ENCODE data around the gene CD300H. TPM values are rescaled to one million over a fixed set of nuclear protein-coding genes. Genes with fewer than 3 reads are reported as not detected.
A peak's percentile ranks its signal among the peaks of the same experiment; 100 is the strongest.

CD300H gene
- total RNA-seq, 4 donors from 2014 or later, result not detected

GRCh38 chr17:74549343-74549742 lies 18.0 kb downstream of the CD300H start:
- H3K36me3 ChIP-seq, result no peaks in the 10 kb centered on the region
- TF ChIP-seq POLR2AphosphoS5 (IDR thresholded peaks at IDR 0.05) (no peak), POLR2A (IDR thresholded peaks at IDR 0.05) (no peak), EP300 (IDR thresholded peaks at IDR 0.05) (no peak), CTCF (IDR thresholded peaks at IDR 0.05) (no peak)
- no peak overlapping the region for H3K27ac ChIP-seq
- H3K27me3 ChIP-seq, result peaks cover 15% of the 10 kb centered on the region
- no peak for DNase-seq (ENCODE audit: low spot score in 2 of 2)
- H3K9me3 ChIP-seq, result no peaks in the 10 kb centered on the region
- no peak overlapping the region for H3K4me3 ChIP-seq
- WGBS, result 76% methylated on average over 7 of the region's 7 CpGs
- H3K4me1 ChIP-seq, result no peaks in the 10 kb centered on the region

- WGBS, result 80% methylated on average over 3 of the region's 3 CpGs
- H3K4me3 ChIP-seq, result no peak overlapping the region
- no peak overlapping the region for H3K27ac ChIP-seq
- H3K9me3 ChIP-seq, result no peaks in the 10 kb centered on the region
- no peak for TF ChIP-seq POLR2AphosphoS5 (IDR thresholded peaks at IDR 0.05)
- TF ChIP-seq CTCF (IDR thresholded peaks at IDR 0.05), result no peak
- TF ChIP-seq EP300 (IDR thresholded peaks at IDR 0.05), result no peak
- TF ChIP-seq POLR2A (IDR thresholded peaks at IDR 0.05), result no peak
- H3K4me1 ChIP-seq, result no peaks in the 10 kb centered on the region
- no peaks in the 10 kb centered on the region for H3K36me3 ChIP-seq
- peaks cover 13% of the 10 kb centered on the region for H3K27me3 ChIP-seq
- DNase-seq (ENCODE audit: low spot score in 2 of 2), result no peak
Observed at GRCh38 chr17:74547736-74548135, 19.6 kb downstream of the CD300H start.

GRCh38 chr17:74547264-74547663 lies 20.0 kb downstream of the CD300H start:
- 89% methylated on average over 7 of the region's 7 CpGs for WGBS
- no peak for DNase-seq (ENCODE audit: low spot score in 2 of 2)
- Histone ChIP-seq H3K36me3 (no peaks in the 10 kb centered on the region), H3K9me3 (no peaks in the 10 kb centered on the region), H3K27ac (no peak overlapping the region), H3K27me3 (peaks cover 8% of the 10 kb centered on the region), H3K4me3 (no peak overlapping the region), H3K4me1 (no peaks in the 10 kb centered on the region)
- TF ChIP-seq EP300 (IDR thresholded peaks at IDR 0.05) (no peak), CTCF (IDR thresholded peaks at IDR 0.05) (no peak), POLR2AphosphoS5 (IDR thresholded peaks at IDR 0.05) (no peak), POLR2A (IDR thresholded peaks at IDR 0.05) (no peak)

GRCh38 chr17:74546586-74546985 lies 20.7 kb downstream of the CD300H start:
- no peak for TF ChIP-seq POLR2AphosphoS5 (IDR thresholded peaks at IDR 0.05)
- TF ChIP-seq CTCF (IDR thresholded peaks at IDR 0.05), result no peak
- TF ChIP-seq POLR2A (IDR thresholded peaks at IDR 0.05), result no peak
- TF ChIP-seq EP300 (IDR thresholded peaks at IDR 0.05), result no peak
- H3K36me3 ChIP-seq, result no peaks in the 10 kb centered on the region
- no peak for DNase-seq (ENCODE audit: low spot score in 2 of 2)
- H3K4me3 ChIP-seq, result no peak overlapping the region
- H3K4me1 ChIP-seq, result no peaks in the 10 kb centered on the region
- 92% methylated on average over 6 of the region's 7 CpGs for WGBS
- H3K9me3 ChIP-seq, result no peaks in the 10 kb centered on the region
- H3K27ac ChIP-seq, result no peak overlapping the region
- peaks cover 8% of the 10 kb centered on the region for H3K27me3 ChIP-seq

GRCh38 chr17:74545843-74546230 lies 21.5 kb downstream of the CD300H start, which contains the start of gene CD300C:
CD300C (minus strand) TSS chr17:74546115; CDS start chr17:74545782, 333 bp downstream.
- Histone ChIP-seq H3K27me3 (peaks cover 5% of the 10 kb centered on the region), H3K36me3 (no peaks in the 10 kb centered on the region), H3K27ac (no peak within 1 kb of the TSS), H3K4me1 (no peaks in the 10 kb centered on the region), H3K4me3 (peak within 1 kb of the TSS; percentile 30), H3K9me3 (no peaks in the 10 kb centered on the region)
- no peak for DNase-seq (ENCODE audit: low spot score in 2 of 2)
- TF ChIP-seq EP300 (IDR thresholded peaks at IDR 0.05) (no peak), CTCF (IDR thresholded peaks at IDR 0.05) (no peak), POLR2AphosphoS5 (IDR thresholded peaks at IDR 0.05) (no peak), POLR2A (IDR thresholded peaks at IDR 0.05) (no peak)
- WGBS, result 73% methylated on average over 1 of the region's 5 CpGs
